Endothelial cell of hepatic sinusoid (primary cell): ENCODE measurements around the gene TRRAP.
"Not testable (repeated sequence)": the region's sequence is repeated elsewhere in the genome, so short reads cannot be mapped to it uniquely, and the experiment has no call there.

Experiments
- in situ Hi-C: cut with HindIII; loops from 2 replicates; pipeline ENCODE4 v1.10.0; 2017; ENCODE audit warnings: low sequenced_read_pairs

The TRRAP gene

GRCh38 chr7:98878365-98879197 is at the start of gene TRRAP:
Gene TRRAP (plus strand): TSS chr7:98878532. CDS start chr7:98881151, 2,619 bp downstream.
- in situ Hi-C loops: no loop called here

- in situ Hi-C loops: no loop called here
Measured at GRCh38 chr7:98830972-98831548, 47.3 kb upstream of the TRRAP start.

DNA sequence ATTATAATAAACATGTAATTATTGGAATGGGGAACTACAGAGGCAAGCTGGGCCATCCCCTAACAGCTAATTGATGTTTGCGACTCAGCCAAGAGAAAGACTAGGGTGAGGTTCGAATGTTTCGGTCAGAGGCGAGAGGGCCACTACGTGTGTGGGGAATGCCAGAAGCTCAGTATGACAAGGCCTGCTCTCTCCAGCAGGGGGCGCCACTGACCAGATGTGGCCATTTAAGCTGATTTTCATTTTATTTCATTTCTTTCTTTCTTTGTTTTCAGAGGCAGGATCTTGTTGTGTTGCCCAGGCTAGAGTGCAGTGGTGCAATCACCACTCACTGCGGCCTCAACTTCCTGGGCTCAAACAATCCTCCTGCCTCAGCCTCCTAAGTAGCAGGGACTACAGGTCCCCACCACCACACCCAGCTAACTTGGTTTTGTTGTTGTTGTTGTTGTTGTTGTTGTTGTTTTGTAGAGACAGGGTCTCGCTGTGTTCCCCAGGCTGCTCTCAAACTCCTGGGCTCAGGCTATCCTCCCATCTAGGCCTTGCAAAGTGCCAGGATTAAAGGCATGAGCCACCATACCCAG is 46.6 kb upstream of the TRRAP start:
- in situ Hi-C loops: no loop called here

DNA sequence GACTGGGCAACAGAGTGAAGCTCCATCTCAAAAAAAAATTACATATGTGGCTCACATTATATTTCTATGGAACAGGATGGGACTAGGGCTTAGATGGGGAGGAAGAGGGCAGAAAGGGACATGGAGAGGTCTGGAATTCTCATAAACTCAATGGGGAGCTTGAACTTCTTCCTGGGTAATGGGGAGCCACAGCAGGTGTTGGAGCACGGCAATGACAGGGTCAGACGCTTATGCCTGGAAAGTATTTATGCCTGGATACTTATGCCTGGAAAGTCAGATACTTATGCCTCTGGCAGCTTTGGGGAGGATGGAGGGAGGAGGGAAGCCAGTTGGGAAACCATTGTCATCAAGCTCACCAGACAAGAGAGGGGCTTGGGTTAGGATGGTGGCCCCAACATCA is 45.3 kb upstream of the TRRAP start:
- in situ Hi-C loops: no loop called here

- in situ Hi-C loops: no loop called here
Measured at GRCh38 chr7:98834949-98835348, 43.4 kb upstream of the TRRAP start.

DNA sequence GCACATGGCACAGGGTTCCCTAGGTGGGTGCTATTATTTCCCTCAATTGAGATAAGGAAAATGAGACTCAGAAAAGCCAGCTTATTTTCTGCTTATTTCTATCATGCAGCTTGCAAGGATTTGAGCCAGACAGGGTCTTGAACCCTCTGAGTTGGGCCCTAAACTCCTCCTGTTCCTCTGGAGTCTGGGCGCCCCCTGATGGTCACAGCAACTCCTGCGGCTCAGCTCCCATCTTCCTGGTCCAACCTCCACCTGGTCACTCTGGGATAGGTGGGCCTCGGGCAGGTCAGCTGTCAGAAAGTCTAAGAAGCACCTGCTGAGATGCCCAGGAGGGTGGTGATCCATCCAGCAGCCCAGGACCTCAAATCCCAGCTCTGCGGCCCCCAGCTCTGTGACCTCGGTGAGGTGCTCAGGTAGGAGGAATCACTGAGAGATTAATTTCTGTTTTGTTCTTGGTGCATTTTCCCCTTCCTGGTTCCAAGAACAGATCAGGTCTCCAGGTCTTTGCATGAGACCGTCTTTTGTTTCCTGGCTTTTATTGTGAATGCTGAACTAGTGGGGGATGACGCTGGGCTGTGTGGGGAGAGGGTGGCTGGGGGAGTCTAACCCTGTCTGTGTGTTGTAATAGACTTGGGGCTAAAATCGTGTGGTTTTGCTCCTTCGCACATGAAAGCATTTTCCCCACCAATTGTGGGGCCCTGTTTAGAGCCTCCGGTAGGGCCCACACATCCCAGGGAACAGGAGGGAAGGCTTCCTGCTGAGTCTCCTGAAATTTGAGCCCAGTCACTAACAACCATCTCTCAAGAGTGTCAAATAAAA is 41.3 kb upstream of the TRRAP start:
- in situ Hi-C loops: no loop called here

- in situ Hi-C loops: no loop called here
Measured at GRCh38 chr7:98837630-98837972, 40.7 kb upstream of the TRRAP start.

DNA sequence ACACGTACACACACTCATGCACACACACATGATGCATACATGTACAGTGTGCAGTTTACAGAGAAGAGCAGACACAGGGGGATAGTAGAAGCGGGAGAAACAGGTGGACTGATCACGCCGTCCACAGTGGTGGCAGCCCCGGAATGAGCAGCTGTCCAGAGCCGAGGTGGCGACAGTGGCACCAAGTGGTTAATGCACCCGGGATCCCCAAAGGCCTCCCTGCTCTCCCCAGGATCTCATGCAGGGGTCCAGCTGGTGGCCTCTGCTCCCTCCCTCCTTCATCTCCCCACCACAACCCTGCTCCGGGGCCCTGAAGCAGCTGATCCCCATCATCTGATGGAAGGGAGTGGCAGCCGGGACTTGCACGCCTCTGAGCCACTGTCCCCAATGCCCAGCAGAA is 38.2 kb upstream of the TRRAP start:
- in situ Hi-C loops: no loop called here

DNA sequence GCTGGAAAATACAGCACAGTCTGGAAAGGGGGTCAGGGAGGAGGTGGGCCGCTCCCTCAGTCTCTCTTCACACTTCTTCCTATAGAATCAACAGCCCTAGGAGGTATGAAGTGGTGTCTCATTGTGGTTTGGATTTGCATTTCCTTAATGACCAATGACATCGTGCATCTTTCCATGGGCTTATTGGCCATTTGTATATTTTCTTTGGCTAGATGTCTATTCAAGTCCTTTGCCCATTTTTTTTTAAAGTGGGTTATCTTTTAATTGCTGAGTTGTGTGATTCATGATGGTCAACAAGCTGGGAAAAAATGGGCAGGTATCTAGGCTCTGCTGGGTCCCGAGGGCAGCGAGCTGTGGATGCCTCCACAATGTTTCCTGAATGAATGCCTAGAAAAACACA is 37.6 kb upstream of the TRRAP start:
- in situ Hi-C loops: no loop called here

DNA sequence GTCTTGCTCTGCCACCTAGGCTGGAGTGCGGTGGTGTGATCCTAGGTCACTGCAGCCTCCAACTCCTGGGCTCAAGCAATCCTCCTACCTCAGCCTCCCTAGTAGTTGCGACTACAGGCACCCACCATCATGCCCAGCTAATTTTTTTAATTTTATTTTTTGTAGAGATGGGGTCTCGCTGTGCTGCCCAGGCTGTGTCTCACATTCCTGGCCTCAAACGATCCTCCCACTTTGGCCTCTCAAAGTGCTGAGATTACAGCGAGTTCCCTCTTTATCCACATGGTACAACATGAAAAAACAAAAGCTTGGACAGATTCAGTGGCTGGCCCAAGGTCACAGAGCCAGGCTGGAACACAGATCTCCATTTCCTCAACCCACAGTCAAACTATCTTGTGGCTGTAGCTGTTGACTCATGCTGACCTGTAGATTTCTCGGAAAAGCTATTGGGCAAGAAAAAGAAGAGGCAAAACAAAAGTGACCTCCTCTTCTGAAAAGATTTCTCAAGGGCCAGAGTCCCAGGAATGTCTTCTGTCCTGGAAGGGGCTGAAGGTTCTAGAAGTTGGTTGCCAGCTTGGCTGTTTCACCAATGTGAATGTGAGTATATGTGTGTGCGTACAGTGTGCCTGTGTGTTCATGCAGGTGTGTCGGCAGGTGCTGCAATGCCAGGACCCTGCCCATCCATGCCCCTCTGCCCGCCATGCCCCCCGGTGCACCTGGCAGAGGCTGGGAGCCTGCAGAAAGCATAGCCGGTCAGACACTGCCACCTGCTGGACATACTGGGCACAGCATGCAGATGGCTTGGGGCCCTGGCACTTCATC is 36.9 kb upstream of the TRRAP start:
- in situ Hi-C loops: no loop called here

DNA sequence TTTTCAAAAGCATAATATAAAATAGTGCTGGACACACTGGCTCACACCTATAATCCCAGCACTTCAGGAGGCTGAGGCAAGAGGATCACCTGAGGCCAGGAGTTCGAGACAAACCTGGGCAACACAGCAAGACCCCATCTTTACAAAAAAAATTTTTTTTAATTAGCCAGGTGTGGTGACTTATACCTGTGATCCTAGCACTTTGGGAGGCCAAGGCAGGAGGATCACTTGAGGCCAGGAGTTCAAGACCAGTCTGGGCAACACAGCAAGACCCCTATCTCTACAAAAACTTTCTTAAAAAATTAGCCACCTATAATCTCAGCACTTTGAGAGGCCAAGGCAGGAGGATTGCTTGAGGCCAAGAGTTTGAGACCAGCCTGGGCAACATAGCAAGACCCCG is 35.8 kb upstream of the TRRAP start:
- in situ Hi-C loops: not testable (repeated sequence)

GRCh38 chr7:98848918-98849317 is 29.4 kb upstream of the TRRAP start:
- in situ Hi-C loops: no loop called here

- in situ Hi-C loops: no loop called here
Measured at GRCh38 chr7:98852826-98853225, 25.5 kb upstream of the TRRAP start.

GRCh38 chr7:98855610-98856422 is 22.5 kb upstream of the TRRAP start:
- in situ Hi-C loops: no loop called here

GRCh38 chr7:98860071-98860470 is 18.3 kb upstream of the TRRAP start:
- in situ Hi-C loops: no loop called here

GRCh38 chr7:98862203-98862602 is 16.1 kb upstream of the TRRAP start:
- in situ Hi-C loops: no loop called here

DNA sequence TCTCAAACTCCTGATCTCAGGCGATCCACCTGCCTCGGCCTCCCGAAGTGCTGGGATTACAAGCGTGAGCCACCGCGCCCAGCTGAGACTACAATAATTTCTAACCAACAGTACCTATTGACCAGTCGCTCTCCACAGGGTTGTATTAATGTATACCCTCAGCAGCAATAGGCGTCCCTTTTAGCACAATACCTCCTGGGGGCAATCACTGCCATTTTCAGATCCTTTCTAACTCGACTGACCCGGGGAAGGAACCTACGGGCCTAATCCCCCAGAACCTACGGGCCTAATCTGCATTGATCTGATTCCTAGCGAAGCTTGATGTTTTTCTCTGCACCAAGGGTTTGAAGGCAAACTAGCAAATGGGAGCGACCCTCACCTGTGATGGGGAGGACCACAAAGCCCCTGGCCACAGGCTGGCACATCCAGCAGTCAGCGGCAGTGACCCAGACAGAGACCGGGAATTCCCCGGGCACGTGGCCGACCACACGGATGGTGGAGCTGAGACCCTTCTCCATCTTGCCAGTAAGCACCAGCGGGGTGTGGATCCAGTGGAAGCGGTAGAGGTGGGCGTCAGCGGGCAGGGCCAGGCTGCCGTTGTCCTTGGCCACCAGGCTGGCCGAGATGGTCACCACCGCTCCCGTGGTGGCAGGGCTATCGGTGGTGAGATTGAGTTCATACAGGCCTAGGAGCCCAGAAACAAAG is 15.5 kb upstream of the TRRAP start:
- in situ Hi-C loops: no loop called here

DNA sequence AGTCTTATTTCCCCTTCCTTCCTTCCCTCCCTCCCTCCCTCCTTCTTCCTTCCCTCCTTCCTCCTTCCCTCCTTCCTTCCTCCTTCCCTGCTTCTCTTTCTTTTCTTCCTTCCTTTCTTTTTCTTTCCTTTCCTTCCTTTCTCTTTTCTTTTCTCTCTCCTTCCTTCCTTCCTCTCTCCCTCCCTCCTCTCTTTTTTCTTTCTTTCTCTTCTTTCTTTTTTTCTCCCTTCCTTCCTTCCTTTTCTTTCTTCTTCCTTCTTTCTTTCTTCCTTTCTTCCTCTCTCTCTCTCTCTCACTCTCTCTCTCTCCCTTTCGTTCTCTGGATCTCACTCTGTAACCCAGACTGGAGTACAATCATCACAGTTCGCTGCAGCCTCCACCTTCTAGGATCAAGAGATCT is 14.7 kb upstream of the TRRAP start:
- in situ Hi-C loops: no loop called here

DNA sequence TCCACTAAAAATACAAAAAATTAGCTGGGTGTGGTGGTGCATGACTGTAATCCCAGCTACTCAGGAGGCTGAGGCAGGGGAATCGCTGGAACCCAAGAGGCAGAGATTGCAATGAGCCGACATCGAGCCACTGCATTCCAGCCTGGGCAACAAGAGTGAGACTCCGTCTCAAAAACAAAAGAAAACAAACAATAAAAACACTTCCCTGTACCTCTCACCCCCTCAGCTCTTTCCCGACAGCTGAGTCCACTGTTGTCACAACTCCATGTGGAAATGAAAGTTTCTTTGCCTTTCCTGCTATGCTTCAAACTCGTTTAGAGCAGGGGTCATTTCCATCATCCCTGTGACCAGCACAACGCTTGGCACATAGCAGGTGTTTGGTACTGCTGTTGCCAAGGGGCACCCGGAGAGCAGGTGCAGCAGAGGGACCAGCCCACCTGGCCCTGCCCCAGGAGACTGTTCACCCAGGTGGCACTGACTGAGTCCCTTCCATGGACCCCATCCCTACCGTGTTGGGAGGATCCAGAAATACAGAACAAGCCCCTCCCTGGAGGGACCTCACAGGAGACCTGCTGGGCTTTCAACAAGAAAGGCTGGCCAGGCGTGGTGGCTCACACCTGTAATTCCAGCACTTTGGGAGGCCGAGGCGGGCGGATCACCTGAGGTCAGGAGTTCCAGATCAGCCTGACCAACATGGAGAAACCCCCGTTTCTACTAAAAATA is 13.4 kb upstream of the TRRAP start:
- in situ Hi-C loops: no loop called here
